C4-2B (cell line): Measurements from ENCODE around the gene MTO1.

Experiments
- ZFX ChIP-seq: fragments of 450-650 bp; IDR thresholded peaks from 2 replicates; pipeline ENCODE4 v1.6.1; 2017
- TF ChIP-seq, protein P1 (sequence below): fragments of 450-650 bp; conservative IDR thresholded peaks from 2 replicates; pipeline ENCODE4 v1.5.1; 2017; ENCODE audit warnings: mild to moderate bottlenecking

DNA sequence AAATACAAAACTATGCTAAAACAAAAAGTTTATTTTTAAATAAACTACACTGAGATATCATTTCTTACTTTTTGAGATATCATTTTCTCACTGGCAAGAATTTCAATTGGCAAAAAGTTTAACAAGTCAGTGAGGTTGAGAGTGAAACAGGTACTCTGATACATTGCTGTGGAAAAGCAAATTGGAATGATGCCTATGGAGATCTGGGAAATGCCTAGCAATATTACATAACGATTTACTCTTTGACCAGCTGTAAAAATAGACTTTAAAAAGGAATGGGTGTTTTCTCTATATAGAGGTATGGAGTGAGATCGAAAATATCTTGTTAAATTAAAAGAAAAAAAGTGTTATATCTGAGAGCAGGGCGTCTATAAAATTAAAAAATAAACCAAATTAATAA is 26.3 kb upstream of the MTO1 start:
- TF ChIP-seq, protein P1, sequence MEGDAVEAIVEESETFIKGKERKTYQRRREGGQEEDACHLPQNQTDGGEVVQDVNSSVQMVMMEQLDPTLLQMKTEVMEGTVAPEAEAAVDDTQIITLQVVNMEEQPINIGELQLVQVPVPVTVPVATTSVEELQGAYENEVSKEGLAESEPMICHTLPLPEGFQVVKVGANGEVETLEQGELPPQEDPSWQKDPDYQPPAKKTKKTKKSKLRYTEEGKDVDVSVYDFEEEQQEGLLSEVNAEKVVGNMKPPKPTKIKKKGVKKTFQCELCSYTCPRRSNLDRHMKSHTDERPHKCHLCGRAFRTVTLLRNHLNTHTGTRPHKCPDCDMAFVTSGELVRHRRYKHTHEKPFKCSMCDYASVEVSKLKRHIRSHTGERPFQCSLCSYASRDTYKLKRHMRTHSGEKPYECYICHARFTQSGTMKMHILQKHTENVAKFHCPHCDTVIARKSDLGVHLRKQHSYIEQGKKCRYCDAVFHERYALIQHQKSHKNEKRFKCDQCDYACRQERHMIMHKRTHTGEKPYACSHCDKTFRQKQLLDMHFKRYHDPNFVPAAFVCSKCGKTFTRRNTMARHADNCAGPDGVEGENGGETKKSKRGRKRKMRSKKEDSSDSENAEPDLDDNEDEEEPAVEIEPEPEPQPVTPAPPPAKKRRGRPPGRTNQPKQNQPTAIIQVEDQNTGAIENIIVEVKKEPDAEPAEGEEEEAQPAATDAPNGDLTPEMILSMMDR: no peak
- TF ChIP-seq ZFX: no peak
